CD4-positive, alpha-beta T cell treated with Interleukin-2 at 100 ng/mL for 4 hours (primary cell): ENCODE measurements around the gene CHMP1A.
"Not testable (repeated sequence)": the region's sequence is repeated elsewhere in the genome, so short reads cannot be mapped to it uniquely, and the experiment has no call there.

Experiments
- DNase-seq: peaks from one replicate; pipeline ENCODE4 v3.0.0-alpha.2; 2020; ENCODE audit warnings: low spot score

The CHMP1A gene

DNA sequence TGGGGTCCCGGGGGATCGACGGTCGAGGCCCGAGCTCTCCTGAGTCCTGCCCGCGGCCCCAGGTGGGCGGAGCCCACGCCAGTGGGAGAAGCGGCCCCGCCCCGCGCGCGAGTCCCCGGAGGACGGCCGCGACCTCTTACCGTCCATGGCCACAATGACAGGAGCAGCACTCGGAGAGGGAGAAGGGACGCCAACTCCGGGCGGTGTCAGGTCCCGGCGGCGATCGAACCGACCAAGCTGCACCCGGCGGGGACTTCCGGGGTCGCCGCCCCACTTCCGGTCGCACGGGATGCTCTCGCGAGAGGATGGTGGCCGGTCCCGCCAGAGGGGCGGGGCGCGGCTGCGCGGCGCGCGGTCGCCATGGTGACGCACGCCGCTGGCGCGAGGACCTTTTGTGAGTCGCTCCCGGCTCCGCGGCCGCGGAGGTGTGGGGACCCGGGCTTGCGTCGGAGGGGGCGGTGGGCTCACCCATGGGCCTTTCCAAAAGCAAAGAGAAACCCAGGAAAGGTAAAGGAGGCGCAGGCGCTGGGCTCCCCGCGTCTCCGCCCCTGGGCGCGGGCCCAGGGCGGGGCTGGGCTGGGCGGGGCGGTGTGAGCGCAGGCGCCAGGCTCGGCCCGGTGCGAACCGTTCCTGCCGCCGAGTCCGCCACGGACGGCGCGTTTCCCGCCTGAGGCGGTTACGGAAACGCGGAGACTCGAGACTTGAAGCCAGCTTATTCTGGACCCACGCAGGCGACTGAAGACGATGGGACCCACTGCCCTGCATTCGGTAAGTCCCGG, at the start of gene CHMP1A, which contains the start of gene SPATA33:
CHMP1A (minus strand) TSS at position 267 of the 779 bp plus-strand sequence; CDS start at position 147, 120 bp downstream.
SPATA33 (plus strand) TSS at position 395 of the 779 bp plus-strand sequence; CDS start at position 471, 76 bp downstream.
- DNase-seq = peak; percentile 93

DNA sequence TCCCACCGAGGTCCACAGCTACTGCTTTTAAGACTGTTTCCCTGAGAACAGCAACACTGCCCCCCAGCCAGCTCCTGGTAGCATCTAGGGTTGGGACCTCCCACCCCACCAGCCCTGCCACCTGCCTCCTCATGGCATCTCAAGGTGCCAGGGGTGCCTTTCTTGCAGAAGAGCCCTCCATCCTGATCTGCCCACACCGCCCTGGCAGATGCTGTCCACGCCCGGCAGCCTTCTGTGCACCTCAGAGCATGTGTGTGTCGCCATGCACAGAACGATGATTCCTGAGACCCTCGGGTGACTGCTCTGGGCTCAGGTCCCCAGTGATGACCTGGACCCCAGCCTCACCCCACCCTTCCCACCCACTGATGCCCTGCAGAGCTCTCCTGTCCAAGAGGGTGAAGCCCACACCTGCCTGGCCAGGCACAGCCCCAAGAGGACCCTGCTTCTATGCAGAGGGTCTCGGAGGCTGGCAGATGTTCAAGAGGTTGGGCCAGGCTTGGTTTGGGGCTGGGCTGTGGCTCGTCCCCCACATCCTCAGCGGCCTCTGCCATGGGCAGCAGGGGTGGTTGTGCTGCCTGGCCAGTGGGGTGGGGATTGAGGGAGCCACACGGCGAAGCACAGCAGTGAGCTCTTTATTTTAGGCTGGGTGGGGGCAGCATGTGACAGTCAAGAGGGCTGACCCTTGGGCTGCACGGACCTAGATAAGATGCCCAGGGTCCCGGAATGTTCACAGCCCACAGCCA, 49.2 kb upstream of the CHMP1A start:
- no peak for DNase-seq

DNA sequence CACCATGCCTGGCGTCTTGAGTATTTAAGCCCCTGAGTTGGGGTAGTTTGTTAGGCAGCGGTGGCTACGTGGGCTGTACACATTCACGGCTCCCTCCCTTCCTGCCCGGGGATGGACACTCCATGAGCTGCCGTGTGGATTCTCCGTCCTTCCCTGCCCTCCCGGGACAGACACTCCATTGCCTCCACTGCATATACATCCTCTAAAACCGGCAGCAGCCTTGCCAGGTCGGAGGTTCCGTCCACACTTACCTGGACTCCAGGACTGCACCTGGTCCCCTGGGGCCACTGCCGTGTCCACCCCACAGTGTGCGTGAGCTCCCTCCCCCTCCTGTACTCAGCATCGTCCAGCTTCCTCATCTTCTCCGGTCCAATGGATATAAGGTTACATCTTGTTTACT, 47.5 kb upstream of the CHMP1A start:
- DNase-seq = no peak

DNA sequence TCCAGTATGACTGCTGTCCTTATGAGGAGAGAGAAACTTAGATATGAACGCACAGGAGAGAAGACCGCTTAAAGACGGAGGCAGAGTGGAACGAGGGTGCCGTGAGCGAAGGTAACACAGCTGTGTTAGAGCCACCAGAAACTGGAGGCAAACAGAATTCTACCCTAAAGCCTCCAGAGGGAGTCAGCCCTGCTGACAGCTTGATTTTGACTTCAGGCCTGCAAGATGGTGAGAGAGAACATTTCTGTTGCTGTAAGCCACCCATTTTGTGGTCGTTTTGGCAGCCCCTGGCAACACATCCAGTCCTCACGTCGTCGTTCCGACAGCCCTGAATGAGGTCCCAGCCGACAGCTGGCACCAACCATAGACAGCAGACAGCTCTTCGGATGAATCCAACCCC, 46.8 kb upstream of the CHMP1A start:
- no peak for DNase-seq

DNA sequence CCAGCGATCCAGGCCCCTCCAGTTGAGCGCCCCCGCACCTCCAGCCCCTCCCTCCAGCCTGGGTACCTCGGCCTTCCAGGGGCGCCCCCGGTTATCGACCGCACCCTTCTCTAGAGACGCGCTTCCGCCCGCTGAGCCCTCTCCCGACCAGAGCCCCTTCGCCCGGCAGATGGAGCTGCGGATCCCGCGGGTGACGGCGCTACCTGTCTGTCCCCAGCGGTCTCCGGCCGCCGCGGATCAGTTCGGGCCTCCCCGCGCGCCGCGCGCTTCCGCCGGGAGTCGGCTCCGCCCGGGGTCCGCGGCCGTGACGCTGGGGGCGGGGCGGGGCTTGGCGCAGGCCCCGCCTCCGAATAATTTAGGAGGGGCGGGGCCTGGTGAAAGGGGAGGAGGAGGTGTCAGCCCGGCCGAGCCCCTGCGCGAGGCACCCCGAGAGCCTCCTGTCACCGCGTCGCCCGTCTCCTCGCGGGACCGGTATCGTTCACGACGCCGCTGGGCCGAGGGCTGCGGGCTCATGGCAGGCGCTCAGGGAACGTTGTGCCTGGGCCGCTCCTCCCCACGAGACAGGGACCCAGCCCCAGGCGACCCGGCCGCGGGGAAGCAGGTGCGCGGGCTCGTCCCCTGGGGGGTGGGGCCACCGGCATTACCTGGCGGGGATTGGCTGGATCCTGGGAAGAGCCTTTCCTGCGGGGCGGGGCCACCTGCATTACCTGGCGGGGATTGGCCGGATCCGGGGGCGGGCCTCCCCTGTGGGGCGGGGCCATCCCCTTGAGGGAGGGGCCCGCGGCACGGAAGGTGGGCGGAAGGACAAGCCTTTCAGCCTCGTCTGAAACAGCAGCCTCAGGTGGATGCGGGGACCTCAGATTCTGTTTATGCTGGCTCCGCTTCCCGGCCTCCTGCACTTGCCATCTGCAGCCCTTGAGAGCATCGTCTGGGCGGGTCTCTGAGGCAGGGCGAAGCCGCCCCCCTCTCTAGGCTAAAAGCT, 44.2 kb upstream of the CHMP1A start, which contains the start of gene SPATA2L:
SPATA2L (minus strand) TSS at position 281 of the 982 bp plus-strand sequence. CDS start 473 bp downstream, outside the sequence.
- peak; percentile 97 for DNase-seq

DNA sequence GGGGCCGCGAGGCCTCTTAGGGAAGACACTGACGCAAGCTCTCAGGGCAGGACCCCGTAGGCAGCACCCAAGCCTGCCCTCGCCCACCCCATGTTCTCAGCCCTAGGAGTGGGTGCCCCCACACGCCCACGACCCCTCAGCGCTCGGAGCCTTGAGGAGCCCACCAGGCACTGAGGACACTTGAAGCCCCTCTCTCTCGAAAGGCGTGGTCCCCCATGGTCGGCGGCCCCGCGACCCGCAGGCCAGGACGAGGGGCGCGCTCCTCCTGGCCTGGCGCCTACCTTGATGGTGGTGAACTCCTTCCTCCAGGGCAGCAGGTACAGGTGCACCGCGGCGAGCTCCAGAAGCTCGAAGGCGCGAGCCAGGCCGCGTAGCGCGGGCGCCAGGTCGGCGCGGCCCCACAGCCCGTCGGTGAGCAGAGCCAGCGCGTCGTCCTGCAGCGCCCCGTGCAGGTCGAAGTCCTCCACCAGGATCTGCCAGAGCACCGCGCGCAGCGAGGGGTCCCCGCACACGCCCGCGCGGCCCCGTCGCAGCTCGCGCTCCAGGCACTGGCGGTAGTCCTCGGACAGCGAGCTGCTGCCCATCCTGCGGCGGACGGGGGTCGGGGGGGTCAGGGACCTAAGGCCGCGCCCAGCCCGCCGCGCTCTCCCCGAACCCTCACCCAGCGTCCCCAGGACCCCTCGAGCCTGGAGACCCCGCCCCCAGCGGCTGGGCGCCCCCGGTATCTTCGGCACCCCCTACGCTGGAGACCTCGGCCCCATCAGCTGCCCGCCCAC, 43.3 kb upstream of the CHMP1A start:
- DNase-seq = peak; percentile 53

DNA sequence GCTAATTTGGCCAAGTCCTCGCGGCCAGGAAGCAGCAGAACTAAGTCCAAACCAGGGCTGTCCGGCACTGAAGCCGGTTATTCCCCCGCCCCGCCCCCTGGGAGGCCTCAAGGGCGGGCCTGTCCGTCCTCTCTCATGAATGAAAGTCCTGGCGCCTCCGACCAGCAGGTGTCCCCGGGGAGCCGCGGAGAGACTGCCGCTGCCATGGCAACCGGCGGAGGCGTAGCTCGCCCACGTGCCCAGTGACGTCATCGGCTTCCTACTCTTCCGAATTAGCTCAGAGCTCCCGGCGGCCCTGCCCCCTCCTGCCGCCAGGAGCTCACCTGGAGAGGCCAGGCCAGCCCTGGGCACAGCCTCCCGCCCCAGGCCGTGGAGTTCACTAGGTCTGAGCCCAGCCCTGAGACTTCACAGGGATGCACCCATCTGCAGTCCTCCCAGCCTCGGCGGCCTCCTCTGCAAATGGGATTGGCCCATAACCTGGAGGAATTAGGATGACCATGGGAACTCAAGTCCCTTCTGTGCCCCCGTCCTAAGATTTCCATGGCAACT, 42.7 kb upstream of the CHMP1A start:
- peak; percentile 95 for DNase-seq

DNA sequence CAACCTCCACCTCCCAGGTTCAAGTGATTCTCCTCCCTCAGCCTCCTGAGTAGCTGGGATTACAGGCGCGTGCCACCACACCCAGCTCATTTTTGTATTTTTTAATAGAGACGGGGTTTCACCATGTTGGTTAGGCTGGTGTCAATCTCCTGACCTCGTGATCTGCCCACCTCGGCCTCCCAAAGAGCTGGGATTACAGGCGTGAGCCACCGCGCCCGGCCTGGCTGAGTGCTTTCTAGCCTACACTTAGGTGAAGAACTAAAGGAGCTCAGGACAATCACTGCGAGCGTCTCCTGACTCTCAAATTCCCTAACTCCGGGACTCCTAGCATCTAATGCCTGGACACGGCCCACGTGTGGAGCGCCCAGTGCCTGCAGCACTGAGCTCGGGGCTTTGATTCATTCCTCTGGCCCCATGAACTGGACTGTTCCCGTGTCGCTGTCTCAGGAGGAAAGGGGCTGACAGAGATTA, 42.2 kb upstream of the CHMP1A start:
- DNase-seq = not testable (repeated sequence)

DNA sequence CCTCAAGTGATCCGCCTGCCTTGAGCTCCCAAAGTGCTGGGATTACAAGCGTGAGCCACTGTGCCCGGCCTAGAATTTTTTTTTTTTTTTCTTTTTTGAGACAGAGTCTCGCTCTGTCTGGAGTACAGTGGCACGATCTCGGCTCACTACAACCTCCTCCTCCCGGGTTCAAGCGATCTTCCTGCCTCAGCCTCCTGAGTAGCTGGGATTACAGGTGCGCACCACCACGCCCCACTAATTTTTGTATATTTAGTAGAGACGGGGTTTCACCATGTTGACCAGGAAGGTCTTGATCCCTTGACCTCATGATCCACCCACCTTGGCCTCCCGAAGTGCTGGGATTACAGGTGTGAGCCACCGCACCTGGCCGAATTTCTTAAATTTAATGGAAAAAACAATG, 41.2 kb upstream of the CHMP1A start:
- not testable (repeated sequence) for DNase-seq

DNA sequence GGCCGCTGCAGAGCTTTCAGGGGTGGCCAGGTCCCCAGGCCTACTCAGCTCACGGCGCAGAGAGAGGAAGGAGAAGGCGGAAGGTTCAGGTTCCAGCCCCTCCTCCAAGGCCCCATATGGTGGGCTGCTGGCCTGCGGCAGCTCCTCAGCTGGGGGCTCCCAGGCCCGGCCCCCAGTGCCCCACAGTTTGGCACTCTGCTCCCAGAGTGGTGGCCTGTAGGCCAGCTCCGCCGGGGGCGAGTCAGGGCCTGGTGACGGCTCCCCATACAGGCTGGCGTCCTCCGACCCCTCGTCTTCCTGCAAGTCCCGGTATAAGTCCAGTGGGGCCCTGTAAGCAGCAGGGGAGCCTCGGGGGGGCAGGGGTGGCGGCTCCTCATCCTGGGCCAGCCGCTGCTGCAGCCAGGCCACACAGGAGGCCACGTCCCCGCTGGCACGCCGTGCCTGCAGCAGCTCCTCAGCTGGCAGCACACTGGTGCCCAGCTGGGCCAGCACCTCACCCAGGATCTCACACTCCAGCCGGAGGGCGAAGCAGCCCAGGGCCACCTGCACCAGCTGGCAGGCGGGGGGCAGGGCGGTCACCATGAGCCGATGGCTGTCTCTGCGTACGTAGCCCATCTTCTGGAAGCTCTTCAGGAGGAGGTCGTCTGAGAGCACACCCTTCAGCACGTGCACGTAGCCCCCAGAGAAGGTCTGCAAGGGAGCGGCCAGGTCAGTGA, 40.3 kb upstream of the CHMP1A start:
- DNase-seq = no peak

DNA sequence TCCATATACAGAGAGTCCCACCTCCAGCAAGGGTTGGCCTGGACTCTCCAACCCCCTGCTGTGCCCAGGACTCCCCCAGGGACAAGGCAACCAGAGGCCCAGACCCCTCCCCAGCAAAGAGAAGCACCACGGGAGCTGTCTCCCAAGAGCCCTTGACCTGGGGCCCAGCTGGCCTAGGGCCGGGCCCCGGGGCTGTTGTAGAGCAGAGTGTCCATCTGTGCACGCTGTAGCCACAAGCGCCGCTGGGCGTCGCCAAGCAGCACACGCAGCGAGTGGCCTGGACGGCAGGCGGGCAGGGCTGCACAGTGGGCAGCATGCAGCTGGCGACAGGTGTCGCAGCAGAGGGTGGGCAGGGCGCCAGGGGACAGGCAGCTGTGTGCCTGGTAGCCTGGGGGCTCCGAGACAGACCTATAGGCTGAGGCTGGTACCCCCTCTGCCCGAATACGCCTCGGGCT, 39.7 kb upstream of the CHMP1A start:
- DNase-seq = no peak

DNA sequence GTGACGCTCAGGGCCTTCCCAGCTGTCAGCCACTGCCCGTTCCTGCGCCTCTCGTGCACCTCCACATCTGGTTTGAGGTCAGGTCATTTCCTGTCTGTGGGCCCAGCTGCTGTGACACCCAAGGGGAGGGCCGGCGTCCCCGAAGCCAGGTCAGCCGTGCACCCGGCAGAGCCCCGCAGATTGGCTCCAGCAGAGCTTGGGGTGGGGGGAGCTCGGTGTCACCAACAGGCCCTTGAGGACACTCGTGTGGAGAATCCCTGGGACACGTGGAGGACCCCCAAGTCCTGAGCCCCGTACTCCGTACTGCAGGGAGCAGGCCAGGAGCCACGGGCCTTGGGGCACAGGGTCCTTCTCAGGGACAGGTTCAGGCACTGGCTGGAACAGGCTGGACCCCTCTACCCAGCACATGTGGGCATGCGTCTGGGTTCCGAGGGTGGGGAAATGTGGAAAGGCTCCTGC, 39.2 kb upstream of the CHMP1A start:
- DNase-seq = peak; percentile 28

DNA sequence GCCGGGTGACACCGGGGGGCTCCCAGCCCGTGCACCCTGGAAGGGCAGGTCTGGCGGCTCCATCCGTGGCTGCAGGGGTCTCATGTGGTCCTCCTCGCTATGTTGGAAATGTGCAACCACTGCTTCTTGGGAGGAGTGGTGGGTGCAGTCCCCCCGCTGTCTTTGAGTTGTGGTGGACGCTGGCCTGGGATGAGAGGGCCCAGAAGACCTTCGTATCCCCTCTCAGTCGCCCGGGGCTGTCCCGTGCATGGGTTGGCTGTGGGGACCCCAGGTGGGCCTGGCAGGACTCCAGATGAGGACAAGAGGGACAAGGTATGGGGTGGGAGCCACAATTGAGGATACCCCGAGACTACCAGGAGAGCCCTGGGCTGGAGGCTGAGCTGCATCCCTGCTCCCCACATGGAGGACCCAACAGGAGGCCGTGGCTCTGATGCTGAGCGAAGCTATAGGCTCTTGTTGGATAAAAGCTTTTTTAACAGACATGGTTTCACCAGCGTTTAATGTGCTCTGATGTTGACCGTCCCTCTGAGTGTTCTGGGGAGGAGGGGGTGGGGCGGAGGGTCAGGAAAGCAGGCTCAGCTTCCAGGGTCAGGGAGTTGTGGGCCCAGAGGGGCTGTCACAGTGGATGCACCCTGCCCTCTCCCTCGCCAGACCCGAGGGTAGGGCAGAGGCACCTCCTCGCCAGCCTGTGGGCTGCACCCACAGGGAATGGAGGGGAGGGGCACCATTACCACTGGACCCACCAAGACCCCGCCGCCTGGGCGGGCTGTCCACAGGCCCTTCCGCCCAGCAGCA, 38.6 kb upstream of the CHMP1A start:
- DNase-seq = no peak

DNA sequence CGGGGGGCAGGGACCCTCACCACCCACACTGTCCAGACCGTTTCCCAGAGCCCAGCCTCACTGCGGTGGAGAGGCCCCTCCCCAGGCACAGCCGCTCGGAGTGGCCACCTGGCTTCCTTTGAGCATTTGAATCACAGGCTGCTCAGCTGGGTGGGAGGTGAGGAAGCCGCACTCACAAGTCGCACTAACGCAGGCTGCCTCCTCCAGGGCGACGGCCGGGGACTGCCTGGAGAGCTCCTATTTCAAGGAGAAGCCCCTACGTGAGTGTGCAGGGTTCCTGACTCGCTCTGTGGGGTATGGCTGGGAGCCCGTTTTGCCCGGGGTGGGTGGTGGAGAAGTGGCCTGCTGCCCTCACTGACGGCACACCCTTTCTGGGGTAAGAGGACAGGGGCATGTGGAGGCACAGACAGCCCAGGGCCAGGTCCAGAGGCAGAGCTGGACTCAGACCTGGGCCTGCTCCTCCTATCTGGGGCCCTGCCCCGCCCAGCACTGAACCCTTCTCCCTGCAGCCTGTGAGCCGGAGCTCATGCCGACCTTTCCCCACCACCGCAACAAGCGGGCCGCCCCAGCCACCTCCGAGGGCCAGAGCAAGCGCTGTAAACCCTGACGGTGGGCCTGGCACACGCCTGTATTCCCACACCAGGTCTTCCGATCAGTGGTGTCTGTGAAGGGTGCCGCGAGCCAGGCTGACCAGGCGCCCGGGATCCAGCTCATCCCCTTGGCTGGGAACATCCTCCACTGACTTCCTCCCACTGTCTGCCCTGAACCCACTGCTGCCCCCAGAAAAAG, 37.8 kb upstream of the CHMP1A start:
- DNase-seq = no peak

DNA sequence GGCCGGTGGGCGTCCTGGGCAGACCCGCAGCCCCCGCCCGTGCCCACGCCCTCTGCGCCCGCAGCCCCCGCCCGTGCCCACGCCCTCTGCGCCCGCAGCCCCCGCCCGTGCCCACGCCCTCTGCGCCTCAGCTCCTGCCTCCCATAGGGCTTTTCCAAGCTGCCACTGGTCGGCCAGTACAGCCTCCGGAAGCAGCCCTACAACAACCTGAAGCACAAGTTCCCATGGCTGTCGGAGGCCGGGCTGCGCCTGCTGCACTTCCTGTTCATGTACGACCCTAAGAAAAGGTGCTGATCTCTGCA, 37.2 kb upstream of the CHMP1A start:
- DNase-seq = not testable (repeated sequence)

DNA sequence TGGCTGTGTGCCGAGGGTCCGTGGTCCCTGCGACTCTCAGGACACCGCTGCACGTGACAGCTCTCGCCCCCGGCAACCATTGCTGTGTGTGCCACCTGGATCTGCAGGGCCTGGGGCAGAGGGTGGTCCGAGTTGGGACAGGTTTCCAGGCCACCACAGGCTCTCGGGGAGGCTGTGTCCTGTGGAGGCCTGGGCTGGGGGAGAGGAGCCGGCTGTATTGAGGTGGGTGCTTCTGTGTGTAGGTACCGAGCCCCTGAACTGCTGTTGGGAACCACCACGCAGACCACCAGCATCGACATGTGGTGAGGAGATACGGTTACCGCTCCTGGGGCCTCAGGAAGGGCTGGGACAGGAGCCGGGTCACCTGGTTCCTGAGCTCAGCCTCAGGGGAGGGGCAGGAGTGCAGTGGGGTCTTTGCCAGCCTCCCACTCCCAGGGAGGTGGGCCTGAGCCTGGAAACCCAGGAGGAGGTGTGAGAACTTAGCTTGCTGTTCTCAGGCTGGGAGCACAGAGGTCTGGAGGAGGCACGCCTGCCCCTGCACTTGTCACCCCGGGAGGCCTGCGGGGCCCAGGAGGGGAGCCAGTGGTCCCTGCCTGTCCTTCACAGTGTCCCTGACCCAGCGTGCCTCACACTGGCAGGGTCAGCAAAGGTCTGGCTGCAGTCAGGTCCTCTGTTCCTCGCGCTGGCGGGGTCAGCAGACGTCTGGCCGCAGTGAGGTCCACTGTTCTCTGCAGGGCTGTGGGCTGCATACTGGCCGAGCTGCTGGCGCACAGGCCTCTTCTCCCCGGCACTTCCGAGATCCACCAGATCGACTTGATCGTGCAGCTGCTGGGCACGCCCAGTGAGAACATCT, 36.6 kb upstream of the CHMP1A start:
- no peak for DNase-seq

DNA sequence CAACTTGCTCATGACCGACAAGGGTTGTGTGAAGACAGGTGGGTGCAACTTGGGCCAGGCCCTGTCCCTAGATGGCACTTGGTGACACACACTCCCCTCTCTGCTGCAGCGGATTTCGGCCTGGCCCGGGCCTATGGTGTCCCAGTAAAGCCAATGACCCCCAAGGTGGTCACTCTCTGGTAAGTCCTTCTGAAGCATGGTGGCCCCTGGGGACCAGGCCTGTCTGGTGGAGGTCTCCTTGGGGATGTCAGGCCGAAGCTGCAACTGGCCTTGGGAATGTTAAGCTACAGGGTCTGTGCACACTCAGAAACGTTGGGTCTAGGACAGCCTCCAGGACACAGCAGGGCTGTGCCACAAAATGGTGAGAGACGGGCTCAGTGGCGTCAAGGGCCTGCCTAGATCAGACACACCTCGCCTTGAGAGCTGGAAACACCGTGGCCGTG, 35.8 kb upstream of the CHMP1A start:
- no peak for DNase-seq
